Motor neuron (in vitro differentiated cells): Measurements from ENCODE around the gene AEBP2. TPM values are rescaled to one million over a fixed set of nuclear protein-coding genes. Genes with fewer than 3 reads are reported as not detected.
"Not testable (repeated sequence)": the region's sequence is repeated elsewhere in the genome, so short reads cannot be mapped to it uniquely, and the experiment has no call there.

Experiments used
- ATAC-seq, 8 experiments: fragments of 200-7000 bp; cut with Tn5 transposase; replicated peaks in 6 of 8; 2 replicates each; pipeline ENCODE4 v1.8.0; 2021; ENCODE audit warnings: mild to moderate bottlenecking in 8 of 8, moderate library complexity in 8 of 8
- H3K27ac ChIP-seq, 2 donors: fragments of 250-450 bp; sonication (Bioruptor Pico); 2 replicates each; pipeline ENCODE4 v1.9.0; 2021; ENCODE audit warnings: antibody characterized with exemption in 2 of 2, mild to moderate bottlenecking in 2 of 2, moderate library complexity in 1 of 2
- H3K4me1 ChIP-seq, 2 donors: fragments of 250-450 bp; sonication (Bioruptor Pico); replicated peaks in 1 of 2; 2 replicates each; pipeline ENCODE4 v1.6.1; 2021; ENCODE audit warnings: antibody characterized with exemption in 2 of 2, mild to moderate bottlenecking in 2 of 2, moderate library complexity in 1 of 2
- H3K4me3 ChIP-seq, 5 donors: fragments of 250-450 bp; sonication (Bioruptor Pico); 2 replicates each; pipeline ENCODE4 v1.9.0; 2021; ENCODE audit warnings: antibody characterized with exemption in 5 of 5, mild to moderate bottlenecking in 5 of 5, moderate library complexity in 4 of 5
- WGBS, 10 experiments: fragments of 450-650 bp; shearing (Covaris generic); methylation state at CpG; one replicate each; pipeline ENCODE4 v1.0.0; 2022; 5-methylcytosine and 5-hydroxymethylcytosine counted together
- in situ Hi-C, 9 experiments: fragments of 400-800 bp; cut with MboI; loops; one replicate each; pipeline ENCODE4 v1.15.0; 2021; ENCODE audit warnings: low sequenced_read_pairs in 9 of 9, low pct_unique_long_range_greater_than_20kb in 2 of 9; ENCODE audit not compliant: unreplicated experiment in 9 of 9
- total RNA-seq, 8 experiments: library from RNA; unstranded; fragments of 300-600 nt; gene quantifications; 2 replicates each; pipeline versions ENCODE4 v1.2.3 to v1.2.4, GENCODE V29; 2022

The AEBP2 gene
- total RNA-seq: 10 to 100 TPM; 15.8 to 63.5 (median 26.0) TPM

GRCh38 chr12:19439059-19440018 is at the start of gene AEBP2:
Gene AEBP2 (plus strand): TSS chr12:19439492. CDS start chr12:19439700, 208 bp downstream.
- peak within 1 kb of the TSS; percentile 89 to 91 for H3K27ac ChIP-seq
- WGBS, 10 experiments: 50 to 100% (median 76%) methylated on average over 1 to 6 of the region's 102 CpGs; no CpG with 5 or more reads in 3 of the 10 experiments
- H3K4me3 ChIP-seq: peak within 1 kb of the TSS; percentile 65 to 96 (median 86)
- in situ Hi-C loops: no loop called here
- ATAC-seq: peak; percentile 85 to 95 (median 94)
- peaks cover 3 to 12% of the 10 kb centered on the region in 2 donors for H3K4me1 ChIP-seq

GRCh38 chr12:19390051-19390598 is 49.2 kb upstream of the AEBP2 start:
- H3K4me3 ChIP-seq: no peak overlapping the region
- no peak for ATAC-seq
- 70 to 100% (median 97%) methylated on average over 1 to 3 of the region's 3 CpGs for WGBS, 10 experiments
- H3K27ac ChIP-seq: no peak overlapping the region
- no peaks in the 10 kb centered on the region for H3K4me1 ChIP-seq
- in situ Hi-C loops: no loop called here

- H3K27ac ChIP-seq, H3K4me1 ChIP-seq, in situ Hi-C loops, H3K4me3 ChIP-seq: not testable (repeated sequence)
- 45 to 100% (median 87%) methylated on average over 1 to 7 of the region's 8 CpGs; no CpG with 5 or more reads in 2 of the 10 experiments for WGBS, 10 experiments
- peak in 1 of 8 experiments; percentile 36 for ATAC-seq
Observed at GRCh38 chr12:19392644-19393043, 46.6 kb upstream of the AEBP2 start.

- H3K4me3 ChIP-seq: no peak overlapping the region
- in situ Hi-C loops: no loop called here
- H3K4me1 ChIP-seq: no peaks in the 10 kb centered on the region
- H3K27ac ChIP-seq: no peak overlapping the region
- 0 to 100% (median 60%) methylated on average over 1 to 2 of the region's 2 CpGs; no CpG with 5 or more reads in 1 of the 10 experiments for WGBS, 10 experiments
- no peak for ATAC-seq
Observed at GRCh38 chr12:19394385-19394784, 44.9 kb upstream of the AEBP2 start.

GRCh38 chr12:19397534-19397933 is 41.8 kb upstream of the AEBP2 start:
- WGBS, 10 experiments: 20 to 100% (median 95%) methylated on average over 1 to 4 of the region's 4 CpGs; no CpG with 5 or more reads in 2 of the 10 experiments
- ATAC-seq: no peak

GRCh38 chr12:19398376-19399363 is 40.6 kb upstream of the AEBP2 start:
- ATAC-seq: peak in 1 of 8 experiments; percentile 20
- whole genome bisulfite sequencing, 10 experiments: 0 to 91% (median 56%) methylated on average over 1 to 3 of the region's 6 CpGs; no CpG with 5 or more reads in 2 of the 10 experiments
- in situ Hi-C loops: no loop called here

More at GRCh38 chr12:19397534-19397933, 41.8 kb upstream of the AEBP2 start:
- no peak overlapping the region for H3K27ac ChIP-seq
- in situ Hi-C loops: no loop called here
- no peaks in the 10 kb centered on the region for H3K4me1 ChIP-seq
- no peak overlapping the region for H3K4me3 ChIP-seq

GRCh38 chr12:19400649-19401285 is 38.5 kb upstream of the AEBP2 start:
- ATAC-seq, H3K4me3 ChIP-seq, in situ Hi-C loops, H3K27ac ChIP-seq, H3K4me1 ChIP-seq: not testable (repeated sequence)
- WGBS, 10 experiments: 82 to 99% (median 89%) methylated on average over 5 to 9 of the region's 9 CpGs; no CpG with 5 or more reads in 2 of the 10 experiments

More at GRCh38 chr12:19398376-19399363, 40.6 kb upstream of the AEBP2 start:
- no peaks in the 10 kb centered on the region for H3K4me1 ChIP-seq
- no peak overlapping the region for H3K27ac ChIP-seq
- no peak overlapping the region for H3K4me3 ChIP-seq

- no peak for ATAC-seq
- Histone ChIP-seq H3K4me3 (no peak overlapping the region), H3K27ac (no peak overlapping the region), H3K4me1 (no peaks in the 10 kb centered on the region)
- in situ Hi-C loops: no loop called here
- 50 to 100% (median 90%) methylated on average over 1 to 5 of the region's 6 CpGs; no CpG with 5 or more reads in 5 of the 10 experiments for WGBS, 10 experiments
Observed at GRCh38 chr12:19402211-19402610, 37.1 kb upstream of the AEBP2 start.

GRCh38 chr12:19402743-19403431 is 36.4 kb upstream of the AEBP2 start:
- in situ Hi-C loops: no loop called here
- WGBS, 10 experiments: 18 to 90% (median 33%) methylated on average over 1 to 4 of the region's 4 CpGs; no CpG with 5 or more reads in 5 of the 10 experiments
- peak in 6 of 8 experiments; percentile 36 to 83 (median 53) for ATAC-seq
- no peaks in the 10 kb centered on the region for H3K4me1 ChIP-seq
- H3K27ac ChIP-seq: no peak overlapping the region
- H3K4me3 ChIP-seq: no peak overlapping the region

GRCh38 chr12:19404242-19404880 is 34.9 kb upstream of the AEBP2 start:
- no peak for ATAC-seq
- WGBS, 10 experiments: 83 to 100% (median 91%) methylated on average over 1 to 15 of the region's 16 CpGs
- in situ Hi-C loops: no loop called here
- no peak overlapping the region for H3K27ac ChIP-seq
- H3K4me1 ChIP-seq: no peaks in the 10 kb centered on the region
- no peak overlapping the region for H3K4me3 ChIP-seq

GRCh38 chr12:19409376-19409775 is 29.9 kb upstream of the AEBP2 start:
- no peak overlapping the region for H3K4me3 ChIP-seq
- WGBS, 10 experiments: 0 to 83% (median 36%) methylated on average over 1 to 3 of the region's 3 CpGs; no CpG with 5 or more reads in 2 of the 10 experiments
- no peak overlapping the region for H3K27ac ChIP-seq
- ATAC-seq: no peak
- no peaks in the 10 kb centered on the region for H3K4me1 ChIP-seq
- in situ Hi-C loops: no loop called here
